Putamen (tissue), 1 donor: Measurements from ENCODE around the gene CHRM3.
"Not testable (repeated sequence)": the region's sequence is repeated elsewhere in the genome, so short reads cannot be mapped to it uniquely, and the experiment has no call there.

Source experiments
- DNase-seq: peaks from one replicate; pipeline ENCODE4 v3.0.0-alpha.2; 2016; ENCODE audit warnings: low spot score

Gene CHRM3

DNA sequence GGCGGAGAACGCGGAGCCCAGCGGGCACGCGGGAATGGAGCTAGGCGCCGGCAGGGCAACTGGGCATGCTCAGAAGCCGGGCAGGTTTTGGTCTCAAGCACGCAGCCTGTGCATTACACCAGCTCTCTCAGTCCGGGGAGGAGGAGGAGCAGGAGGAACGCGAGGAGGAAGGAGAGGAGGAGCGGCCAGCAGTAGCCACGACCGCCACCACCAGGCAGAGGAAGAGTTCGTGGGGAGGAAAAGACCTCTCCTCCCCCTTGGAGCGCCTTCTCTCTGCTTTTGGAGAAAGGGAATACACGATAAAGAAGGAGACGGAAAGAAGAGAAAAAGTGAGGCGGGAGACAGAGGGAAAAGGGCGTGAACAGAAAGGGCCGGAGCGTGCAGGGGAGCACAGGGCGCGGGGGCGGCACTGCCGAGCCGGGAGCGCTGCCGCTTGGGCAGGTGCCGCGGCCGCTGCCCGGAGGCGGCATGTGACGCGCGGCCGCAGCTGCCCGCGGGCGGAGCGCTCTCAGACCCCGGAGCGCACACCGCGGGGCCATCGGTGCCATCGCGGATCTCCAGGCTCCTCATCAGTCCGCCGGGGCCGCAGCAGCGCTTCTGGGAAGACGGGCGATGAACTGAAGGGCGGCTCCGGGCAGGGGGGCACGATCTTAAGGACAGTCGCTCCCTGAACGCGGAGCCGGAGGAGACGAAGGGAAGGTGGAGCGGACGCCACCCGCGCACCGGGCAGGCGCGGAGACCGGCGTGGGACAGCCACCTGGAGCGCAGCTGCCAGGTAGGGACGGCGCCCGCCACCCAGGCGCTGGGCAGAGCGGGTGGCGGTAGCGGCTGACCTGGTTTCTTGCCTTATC, at the start of gene CHRM3:
Gene CHRM3 (plus strand): TSS at position 116 of the 851 bp plus-strand sequence. CDS start 520,884 bp downstream, outside the sequence.
- peak; percentile 47 for DNase-seq

DNA sequence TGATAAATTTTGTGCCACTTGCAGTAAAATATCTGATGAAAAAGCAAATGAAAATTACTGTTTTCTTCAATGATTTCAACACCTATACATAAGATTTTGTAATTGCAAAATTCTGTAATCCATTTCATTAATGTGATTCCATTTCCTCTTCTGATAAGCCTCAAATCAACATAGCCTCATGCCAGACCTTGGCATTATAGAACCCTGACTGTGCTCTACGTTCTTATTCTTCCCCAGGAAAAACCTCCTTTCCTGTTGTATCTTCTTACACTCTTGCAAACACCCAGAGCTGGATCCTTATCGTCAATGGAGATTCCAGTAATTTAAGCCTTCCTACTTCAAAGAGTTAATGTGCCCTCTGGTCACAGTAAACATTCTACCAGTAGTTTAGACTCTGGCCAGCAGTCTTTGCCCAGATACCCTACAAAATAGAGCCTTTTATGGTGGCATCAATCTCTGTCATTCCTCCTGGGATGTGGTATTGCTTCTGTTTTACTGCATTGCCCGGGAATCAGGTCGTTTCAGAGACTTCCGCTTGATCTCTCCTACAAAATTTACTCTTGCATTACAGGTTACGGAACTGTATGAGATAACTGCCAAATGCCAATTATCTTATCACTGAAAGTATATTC, 48.5 kb upstream of the CHRM3 start:
- DNase-seq: no peak

DNA sequence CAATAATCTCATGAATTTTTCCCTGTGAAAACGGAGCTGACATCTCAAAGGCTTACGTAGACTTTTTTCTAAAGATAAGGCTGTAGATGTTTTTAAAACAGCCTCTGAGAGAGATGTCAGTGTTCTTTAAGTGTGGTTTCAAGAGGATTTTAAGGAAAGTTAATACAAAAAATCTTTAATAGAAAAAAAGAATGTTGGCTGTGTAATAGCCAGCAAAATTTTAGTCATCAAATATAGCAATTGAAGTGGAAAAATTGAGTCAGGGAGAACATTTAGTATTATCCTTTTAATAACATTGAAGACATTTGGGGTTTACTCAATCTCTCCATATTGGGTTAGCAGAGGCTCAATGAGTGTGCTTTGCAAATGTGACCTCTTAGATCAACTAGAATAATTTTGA, 38.6 kb upstream of the CHRM3 start:
- DNase-seq: no peak

DNA sequence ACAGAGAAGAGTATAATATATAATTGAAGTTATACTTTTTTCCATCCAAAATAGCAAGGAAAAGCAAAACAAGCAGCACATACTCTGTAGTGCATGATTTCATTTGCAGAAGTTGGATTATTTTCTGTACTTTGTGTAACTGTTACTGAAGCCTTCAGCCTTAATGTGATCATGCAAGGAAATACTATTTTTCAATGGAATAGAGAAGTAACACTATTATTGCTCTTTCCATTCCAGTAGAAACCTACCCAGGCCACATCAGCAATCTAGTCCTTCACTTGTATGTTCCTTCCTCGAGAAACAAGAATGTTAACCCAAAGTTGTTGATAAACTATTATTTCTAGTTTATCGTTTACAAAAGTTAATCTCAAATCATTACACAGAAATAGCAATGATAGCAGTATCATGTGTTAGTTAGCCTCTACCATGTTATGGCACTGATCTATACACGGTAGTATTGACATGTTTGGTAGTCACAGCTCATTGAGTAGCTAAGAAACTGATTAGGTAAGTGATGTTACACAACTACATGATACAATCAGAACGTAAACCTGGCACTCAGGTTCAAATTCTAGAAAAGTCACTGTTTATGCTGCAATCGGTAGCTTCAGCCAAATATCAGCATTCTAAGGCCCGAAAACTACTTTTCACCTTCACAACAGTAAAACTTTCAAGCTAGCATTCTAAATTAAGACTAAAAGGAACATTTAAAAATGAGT, 37.6 kb upstream of the CHRM3 start:
- DNase-seq: no peak

DNA sequence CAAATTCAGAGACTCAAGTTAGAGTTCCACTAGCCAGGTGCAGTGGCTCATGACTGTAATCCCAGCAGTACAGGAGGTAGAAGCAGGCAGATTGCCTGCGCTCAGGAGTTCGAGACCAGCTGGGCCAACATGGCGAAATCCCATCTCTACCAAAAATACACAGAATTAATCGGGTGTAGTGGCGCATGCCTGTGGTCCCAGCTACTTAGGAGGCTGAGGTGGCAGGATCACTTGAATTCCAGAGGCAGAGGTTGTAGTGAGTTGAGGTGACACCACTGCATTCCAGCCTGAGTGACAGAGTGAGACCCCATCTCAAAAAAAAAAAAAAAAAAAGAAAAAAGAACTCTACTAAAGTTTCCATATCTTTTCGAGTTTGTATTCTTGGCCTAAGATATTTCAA, 36.7 kb upstream of the CHRM3 start:
- DNase-seq: no peak

DNA sequence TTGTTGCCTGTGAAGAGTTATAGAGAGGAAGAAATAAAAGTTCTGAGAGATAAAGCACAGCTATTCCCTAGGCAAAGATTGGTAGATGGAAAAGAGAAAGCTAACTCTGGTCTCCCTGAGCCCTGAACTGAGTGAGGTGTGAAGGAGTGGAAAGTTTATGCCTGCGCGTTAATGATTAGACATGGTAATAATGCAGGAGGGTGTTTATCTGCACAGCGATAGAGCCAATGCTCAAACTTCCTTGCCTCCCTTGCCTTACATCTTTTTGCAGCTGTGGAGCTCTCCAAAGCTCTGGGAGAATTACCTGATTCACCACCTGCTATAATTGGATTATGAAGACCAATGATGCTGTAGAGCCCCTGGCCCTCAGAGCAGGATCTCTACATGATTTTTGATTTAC, 32.8 kb upstream of the CHRM3 start:
- DNase-seq: no peak

DNA sequence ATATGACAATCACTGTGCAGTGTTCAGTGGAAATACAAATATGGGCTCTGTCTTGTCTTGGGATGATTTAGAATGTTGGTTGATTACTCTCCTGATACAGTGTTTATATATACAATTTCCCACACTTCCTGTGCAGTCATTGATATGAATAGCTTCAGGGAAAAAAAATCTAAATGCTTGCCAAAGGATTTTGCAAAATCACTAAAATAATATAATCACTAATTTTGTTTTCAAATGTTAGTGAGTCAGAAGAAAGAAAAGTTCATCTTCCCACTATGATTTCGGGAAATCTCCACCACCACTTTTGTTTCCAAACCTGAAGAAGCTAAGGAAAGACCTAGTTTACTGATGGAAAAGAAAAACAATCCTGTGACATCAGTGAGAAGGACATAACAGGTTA, 32.1 kb upstream of the CHRM3 start:
- no peak for DNase-seq

DNA sequence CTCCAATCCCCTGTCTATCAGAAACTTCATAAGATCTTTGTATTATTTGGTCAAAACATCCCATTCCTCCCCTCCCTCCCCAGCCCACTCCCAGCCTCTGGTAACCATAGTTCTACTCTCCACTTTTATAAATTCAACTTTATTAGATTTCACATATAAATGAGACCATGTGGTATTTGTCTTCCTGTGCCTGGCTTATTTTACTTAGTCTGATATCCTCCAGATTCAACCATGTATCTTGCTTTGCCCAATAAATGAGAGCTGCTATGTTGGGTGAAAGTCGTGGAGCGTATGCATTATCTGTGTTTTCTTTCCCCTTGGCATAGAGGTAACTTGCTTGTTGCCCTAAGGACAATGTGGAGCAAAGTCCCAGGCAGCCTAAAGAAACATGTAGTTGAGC, 28.5 kb upstream of the CHRM3 start:
- no peak for DNase-seq

DNA sequence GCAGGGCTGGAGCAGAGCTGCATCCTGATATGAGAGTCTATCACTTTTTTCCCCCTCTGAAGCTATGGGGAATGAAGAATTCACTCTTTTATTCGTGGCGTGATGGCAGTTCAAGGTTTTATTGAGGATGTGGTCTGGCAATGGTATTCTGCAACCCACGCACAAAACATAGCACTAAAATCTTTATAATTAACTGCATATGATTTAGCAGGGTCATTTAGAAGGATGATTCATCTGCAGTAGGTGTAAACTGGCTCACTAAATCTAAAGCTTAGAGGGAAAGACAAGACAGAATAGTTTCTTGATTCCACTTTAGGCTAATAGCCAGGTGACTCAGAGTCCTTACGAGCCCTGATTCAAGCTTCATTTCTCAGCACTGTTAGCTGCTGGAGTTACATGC, 25.0 kb upstream of the CHRM3 start:
- DNase-seq: peak; percentile 4

DNA sequence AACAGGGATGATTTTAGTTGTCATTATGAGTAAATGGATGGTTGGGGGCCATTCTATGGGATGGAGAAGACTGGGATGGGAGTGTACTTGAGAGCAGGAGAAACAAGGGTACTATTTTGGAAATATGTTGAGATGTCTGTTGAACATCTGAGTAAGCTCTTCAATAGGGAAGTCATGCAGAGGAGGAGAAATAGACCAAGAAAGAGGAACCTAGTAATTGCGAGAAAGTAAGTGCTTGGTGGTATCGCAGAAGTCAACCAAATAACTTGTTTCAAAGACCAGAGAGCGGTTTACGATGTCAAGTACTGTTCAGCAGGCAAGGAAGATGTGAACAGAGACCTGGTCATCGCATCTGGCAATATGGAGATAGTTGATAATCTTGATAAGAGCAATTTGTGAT, 22.4 kb upstream of the CHRM3 start:
- no peak for DNase-seq

DNA sequence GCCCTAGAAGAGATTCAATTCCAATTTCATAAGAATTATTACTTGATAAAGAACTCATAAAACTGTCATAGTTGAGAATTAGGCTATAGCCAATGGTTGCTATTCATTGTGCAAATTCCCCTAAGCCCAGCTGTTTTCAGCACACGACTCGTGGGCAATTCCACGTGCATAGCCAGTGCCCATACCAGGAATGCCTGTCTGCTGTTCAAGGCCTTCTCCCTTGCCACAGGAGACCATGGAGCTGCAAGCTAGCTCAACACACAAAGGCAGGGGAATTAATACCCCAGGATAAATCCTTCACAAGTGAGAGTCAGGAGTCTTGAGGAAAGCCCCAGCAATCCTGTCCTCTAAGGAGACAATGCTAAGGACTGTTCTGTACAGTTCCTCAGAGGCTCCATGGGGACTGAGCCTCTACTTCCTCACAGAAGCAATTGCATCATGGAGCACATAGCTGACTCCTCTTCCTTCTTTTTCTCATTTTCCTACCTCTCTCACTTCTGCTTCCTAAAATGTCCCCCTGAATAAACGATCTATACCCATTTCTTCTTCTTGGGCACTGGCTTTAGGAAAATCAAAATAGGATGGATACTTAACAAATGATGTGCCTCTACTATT, 19.1 kb upstream of the CHRM3 start:
- DNase-seq: no peak

DNA sequence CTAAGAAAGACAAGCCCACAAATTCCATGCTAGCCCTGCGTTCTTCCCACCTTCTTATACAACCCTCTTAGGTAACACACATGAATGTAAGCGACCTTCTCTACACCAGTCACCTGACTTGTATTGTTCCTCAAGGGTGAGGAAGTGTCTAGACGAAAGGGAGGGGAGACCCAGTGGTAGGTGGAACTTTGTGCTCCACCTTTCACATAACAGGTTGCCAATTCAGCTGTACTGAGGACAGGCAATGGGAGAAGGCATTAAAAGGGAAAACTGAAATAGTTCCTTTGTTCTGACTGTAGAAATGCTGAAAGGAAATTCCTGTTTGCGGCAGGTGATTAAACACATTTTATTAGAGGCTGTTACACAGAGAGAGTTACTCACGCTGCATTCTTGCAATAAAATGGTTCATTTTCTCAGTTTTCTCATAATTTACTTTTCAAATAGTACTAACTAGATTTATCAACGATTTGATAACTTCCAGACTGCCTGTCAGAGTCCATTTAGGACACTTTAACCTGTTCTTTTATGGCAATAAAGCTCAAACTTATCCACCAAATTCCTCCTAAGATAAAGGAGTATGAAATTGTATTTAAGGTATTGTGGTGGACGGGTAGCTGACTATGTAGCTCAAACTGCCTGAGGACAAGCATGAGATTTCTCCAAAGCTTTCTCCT, 17.8 kb upstream of the CHRM3 start:
- DNase-seq: no peak

DNA sequence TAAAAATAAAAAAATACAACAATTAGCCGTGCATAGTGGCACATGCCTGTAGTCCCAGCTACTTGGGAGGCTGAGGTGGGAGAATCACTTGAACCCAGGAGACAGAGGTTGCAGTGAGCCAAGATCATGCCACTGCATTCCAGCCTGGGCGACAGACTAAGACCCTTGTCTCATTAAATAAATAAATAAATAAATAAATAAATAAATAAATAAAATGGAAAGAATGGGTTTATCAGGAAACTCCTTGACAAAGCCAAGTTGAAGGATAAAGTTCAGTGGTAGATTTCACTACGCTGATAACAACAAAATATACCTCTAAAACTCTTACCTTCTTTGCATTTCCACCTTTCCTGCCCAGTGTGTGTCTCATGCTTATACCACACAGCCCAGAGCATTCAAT, 15.5 kb upstream of the CHRM3 start:
- not testable (repeated sequence) for DNase-seq

DNA sequence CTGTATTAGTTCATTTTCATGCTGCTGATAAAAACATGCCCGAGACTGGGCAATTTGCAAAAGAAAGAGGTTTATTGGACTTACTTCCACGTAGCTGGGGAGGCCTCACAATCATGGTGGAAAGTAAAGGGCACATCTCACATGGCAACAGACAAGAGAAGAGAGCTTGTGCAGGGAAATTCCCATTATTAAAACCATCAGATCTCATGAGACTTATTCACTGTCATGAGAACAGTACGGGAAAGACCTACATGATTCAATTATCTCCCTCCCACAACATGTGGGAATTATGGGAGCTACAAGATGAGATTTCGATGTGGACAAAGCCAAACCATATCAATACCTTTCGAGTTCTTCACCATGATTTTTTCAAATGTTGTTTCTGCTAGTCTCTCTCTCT, 3.7 kb upstream of the CHRM3 start:
- DNase-seq: no peak

DNA sequence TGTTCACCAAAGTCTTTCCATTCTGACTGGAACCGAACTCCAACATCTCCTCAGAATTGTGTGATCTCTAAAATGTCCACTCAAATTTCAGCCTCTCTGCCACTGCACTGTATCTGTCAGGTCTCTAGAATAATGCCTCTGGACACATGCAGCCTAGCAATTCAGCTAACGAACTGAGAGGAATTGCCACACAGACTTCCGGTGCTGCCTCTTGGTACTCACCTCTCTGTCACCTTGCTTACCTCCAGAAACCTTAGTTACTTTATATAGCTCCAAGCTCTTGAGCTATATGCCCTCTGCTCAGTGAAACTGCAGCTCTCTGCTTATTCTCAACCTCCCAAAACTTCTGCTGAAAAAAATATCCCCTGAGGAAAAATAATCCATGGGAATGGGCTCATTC, 2.7 kb upstream of the CHRM3 start:
- DNase-seq: no peak

DNA sequence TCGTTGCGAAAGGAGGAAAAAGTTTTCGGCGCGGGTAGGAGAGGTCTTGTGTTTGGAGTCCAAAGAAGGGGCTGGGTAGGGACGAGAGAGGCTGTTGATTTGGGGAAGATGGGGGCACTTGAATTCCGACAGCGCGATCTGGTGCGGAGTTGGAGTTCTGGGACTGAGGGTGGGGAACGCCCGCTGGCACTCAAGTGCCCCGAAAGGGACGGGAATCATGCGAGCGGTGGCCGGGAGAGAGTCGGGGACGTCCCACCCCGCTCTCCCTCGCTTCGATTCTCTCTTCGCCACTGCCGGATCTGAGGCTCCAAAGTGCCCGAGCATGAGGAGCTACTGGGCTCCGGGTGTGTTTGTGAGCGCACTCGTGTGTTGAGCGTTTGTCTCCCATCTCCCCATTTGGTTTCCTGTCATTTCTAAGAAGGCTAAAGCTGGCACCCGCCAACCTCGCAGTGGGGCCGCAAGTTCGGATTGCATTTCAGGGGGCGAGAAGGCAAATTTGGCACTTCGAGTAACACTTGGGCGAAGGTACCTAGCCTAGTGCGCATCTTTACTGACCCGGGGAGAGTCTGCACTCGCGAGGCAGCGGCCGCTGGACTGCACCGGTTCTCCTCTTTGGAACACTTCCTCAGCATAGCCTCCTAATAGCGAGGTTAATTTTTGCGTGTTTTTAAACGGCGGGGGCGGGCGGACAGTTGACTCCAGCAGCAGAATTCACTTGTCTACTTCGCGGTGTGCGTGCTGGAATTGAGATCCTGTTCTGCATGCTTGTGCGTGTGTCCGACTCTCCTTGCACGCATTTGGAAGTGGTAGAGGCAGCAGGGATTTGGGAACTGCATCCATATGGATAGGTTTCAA, 1.2 kb downstream of the CHRM3 start:
- DNase-seq: no peak

DNA sequence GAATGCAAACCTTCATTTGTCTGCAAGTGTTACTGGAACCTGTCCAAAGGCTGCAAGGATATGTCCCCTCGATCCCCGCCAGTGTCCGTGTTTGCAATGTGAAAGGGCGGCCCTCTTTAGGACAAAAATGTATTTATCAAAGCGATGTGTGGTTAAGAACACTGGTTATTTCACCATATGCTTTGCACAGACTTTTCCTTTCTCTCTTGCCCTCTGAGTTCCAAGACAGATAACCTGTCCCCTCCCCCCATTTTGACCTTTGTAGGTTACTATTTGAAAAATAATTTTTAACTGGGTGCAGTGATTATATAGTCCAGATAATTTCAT, 1.8 kb downstream of the CHRM3 start:
- no peak for DNase-seq

DNA sequence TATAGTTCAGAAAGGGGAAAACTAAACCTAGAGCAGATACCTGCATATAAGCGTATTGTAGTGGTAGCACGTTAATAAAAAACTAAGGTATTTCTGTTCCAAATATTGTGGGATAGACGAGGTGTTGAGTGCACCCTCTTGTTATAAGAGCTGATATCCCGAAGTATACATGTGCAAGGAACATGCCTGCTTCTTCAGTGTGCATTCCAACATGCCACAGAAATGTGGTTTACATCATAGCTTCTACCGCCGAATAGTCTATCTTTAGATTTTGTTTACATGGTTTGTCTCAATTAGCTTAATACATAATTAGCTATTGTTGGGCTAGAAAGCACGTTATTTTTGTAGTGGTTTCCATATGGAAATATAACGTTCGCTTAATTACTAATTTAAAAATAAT, 2.2 kb downstream of the CHRM3 start:
- no peak for DNase-seq

DNA sequence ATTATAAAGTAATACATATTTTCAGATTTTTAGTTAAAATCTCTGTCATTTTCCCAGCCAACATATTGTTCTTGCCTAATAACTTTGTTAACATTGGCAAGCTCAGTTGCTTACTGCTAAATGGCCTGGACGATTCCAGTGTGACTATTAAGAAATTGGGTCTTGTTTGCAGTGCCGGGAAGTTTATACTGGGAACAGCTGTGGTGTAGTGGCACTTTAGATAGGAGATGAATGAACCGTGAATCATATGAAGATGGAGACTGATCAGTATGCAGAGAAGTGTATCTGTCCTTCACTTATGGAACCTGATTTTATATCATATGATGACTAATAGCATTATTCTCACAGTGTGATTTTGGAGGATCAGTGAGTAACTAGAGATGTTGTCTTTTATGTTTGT, 3.3 kb downstream of the CHRM3 start:
- no peak for DNase-seq

DNA sequence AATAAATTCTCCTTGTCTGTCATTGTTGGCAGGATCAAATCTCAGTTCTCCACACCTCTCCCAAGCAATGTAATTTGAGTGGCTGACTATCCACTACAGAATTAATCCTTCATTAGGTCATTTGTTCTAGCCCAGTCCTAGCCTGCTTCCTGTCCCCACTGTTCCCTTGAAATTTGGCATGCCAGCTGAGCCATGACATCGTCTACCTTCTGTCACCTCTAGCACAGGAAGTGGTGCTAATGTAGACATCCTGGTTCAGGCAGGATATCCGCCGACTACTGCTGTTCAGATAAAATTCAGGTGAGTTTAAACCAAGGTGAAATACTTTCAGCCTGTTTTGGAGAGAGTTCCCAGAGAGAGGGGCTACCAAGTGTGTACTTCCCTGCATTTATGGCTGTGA, 5.9 kb downstream of the CHRM3 start:
- DNase-seq: no peak

DNA sequence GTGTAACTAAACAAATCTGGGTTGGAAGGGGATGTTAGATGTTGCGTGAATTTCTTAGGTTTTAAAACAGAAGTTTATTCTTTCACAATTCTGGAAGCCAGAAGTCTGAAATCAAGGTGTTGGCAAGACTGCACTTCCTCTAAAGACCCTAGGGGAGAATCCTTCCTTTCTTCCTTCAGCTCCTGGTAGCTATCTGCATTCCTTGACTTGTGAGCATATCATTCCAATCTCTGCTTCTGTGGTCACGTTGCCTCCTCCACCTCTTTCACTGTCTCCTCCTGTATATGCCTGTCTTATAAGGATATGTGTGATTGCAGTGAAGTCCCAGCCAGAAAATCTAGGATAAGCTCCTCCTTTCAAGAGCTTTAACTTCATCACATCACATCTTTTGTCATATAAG, 7.7 kb downstream of the CHRM3 start:
- DNase-seq: no peak
